HG03060 (cell line): ENCODE data around the gene LDB2.
"Not testable (repeated sequence)": the region's sequence is repeated elsewhere in the genome, so short reads cannot be mapped to it uniquely, and the experiment has no call there.

Experiments
- ATAC-seq: cut with Tn5 transposase; IDR thresholded peaks from one replicate; pipeline ENCODE4 v1.9.1; 2021; ENCODE audit warnings: low read depth, moderate number of reproducible peaks; ENCODE audit not compliant: unreplicated experiment

Gene LDB2

DNA sequence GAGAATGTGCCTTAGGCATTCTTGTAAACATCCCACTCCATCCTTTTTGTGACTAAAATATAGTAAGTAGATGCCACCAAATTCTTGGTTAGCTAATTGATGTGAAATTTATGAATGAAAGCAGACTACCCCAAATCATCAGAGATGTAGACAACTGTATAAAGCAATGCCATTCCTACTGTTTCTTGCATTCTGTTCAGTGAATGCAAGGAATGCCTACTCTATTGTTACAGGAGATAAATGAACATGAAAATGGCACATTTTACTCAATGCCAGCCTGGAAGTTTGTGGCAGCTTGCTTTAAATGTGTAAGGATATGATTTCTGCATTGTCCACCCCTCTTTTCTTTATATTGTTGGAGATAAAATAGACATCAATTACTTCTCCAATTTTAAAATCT is 317.9 kb downstream of the LDB2 start:
- ATAC-seq, result no peak

DNA sequence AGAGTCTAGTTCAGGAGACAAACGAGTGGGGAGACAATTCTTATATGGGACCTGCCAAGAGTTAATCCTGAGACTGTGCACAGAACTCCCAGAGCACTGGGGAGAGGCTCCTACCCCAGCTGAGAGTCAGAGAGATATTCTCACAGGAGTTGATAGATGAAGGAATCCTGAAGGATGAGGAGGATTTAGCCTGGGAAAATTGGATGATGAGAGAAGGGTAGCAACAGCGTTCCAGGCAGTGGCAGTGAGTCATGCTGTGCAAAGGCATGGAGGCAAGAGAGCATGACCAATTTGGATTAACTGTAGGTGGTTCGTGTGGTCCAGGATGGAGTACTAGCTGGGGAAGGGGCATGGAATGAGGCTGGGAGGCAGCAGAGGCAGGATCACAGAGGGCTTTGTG is 318.6 kb downstream of the LDB2 start:
- ATAC-seq, result no peak

DNA sequence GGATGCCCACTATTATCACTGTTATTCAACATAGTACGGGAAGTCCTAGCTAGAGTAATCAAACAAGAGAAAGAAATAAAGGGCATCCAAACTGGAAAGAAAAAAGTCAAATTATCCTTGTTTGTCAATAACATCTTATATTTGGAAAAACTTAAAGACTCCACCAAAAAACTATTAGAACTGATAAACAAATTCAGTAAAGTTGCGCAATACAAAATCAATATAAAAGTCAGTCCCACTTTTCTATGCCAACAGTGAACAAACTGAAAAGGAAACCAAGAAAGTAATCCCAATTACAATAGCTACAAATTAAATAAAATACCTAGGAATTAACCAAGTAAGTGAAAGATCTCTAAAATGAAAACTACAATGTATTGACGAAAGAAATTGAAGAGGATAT is 321.3 kb downstream of the LDB2 start:
- ATAC-seq, result no peak

DNA sequence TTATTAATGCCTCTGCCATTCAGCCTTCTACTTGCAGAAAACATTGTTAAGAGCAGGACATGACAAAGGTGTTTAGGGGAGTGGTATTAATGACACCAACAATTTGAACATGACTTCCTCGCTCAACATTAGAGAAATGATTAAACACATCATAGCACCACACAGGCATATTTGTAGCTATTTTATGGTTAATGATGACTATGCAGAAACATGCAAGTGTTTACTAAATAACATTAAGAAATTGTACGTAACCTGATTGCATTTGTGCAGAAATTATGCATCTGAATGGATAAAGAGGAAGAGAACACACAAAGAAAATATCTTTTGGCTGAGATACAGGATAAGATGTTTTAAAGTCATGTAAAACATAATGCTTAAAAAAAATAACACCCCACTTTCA is 323.5 kb downstream of the LDB2 start:
- ATAC-seq, result no peak

DNA sequence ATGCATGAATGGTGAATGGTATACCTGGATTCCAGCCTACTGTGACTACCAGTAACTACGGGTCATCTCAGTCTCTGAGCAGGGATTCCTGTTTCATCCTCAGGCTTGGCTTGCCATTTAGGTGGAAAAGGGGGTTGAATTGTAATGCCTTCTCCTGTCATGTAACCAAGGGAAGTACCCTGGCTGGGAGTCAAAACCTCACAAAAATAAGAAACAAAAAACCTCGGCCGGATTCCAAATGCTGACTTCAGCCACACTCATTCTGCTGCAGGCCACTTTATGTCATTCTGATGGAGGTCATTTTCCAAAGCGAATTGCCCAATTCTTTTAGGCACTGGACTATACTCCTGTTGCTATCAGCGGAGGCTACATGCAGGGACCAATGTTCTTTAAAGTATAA is 324.7 kb downstream of the LDB2 start:
- no peak for ATAC-seq

DNA sequence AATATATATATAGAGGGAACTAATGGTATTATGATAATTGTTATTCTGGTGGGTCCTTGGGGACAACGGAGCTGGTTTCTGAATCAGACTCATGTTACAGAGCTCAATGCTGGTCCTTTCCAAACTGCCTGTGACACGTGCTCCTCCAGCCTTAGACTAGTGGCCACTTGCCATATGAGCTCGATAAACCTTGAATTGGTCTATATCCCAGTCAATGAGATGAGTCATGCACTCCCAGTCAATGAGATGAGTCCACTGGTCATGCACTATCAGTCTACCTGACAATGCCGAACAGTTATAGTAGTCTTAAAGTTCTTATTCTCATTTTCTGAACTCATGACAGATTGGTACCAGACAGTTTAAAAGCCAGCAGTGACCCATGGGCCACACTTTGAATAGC is 325.2 kb downstream of the LDB2 start:
- ATAC-seq, result no peak

DNA sequence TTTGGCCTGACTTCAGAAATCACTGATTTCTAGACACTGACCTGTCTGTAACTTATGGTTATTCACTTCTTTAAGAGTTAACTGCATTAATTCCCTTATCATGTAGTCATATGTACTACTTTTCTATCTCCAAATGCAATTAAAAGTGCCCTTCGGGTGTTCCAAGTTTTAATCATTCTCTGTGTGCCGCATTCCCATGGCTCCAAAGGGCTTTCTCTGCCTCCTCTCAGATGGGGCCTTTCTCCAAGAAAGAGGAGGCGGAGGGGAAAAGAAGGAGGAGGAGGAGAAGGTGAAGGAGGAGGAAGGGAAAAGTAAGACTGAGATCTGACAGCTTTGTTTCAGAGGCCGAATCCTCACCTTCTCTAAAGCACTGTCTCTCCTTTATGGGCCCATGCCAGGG is 325.8 kb downstream of the LDB2 start:
- ATAC-seq, result no peak

DNA sequence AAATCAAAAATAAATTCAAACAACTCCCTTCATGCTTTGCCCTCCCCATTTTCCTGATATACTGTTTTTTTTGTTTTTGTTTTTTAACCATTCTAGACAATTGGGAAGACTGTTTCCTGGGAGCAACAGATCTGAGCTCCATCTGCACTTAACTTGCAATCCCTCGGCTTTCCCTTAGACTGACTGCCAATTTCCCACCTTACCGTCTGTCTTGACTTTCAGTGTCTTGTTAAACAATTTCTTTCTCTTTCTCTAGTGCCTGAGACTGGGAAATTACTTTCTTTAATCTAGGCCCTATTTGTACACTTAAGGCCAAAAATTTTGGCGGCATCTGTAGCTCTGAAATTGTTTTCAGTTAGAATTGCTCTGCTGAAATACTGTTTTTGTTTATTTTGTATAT is 326.3 kb downstream of the LDB2 start:
- ATAC-seq, result no peak

DNA sequence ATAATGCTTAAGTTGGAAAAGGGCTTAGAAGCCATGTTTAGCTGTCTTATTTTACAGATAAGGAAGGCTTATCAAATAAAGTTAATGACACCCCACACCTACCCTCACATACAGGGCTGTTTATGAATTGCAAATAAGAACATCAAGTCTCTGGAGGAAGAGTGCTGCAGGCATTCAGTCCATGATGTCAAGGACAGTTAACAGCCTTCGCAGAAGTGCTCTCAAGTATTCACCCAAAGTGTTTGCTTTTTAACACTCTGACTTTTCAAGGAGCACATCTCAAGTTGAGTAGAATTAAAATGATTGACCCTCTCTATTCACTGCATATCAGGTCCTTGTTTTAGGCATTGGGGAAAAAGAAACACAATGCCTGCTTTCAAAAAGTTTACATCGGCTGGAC is 328.7 kb downstream of the LDB2 start:
- no peak for ATAC-seq

DNA sequence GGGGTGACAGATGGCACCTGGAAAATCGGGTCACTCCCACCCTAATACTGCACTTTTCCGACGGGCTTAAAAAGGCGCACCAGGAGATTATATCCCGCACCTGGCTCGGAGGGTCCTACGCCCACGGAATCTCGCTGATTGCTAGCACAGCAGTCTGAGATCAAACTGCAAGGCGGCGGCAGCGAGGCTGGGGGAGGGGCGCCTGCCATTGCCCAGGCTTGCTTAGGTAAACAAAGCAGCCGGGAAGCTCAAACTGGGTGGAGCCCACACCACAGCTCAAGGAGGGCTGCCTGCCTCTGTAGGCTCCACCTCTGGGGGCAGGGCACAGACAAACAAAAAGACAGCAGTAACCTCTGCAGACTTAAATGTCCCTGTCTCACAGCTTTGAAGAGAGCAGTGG is 341.1 kb downstream of the LDB2 start:
- not testable (repeated sequence) for ATAC-seq

DNA sequence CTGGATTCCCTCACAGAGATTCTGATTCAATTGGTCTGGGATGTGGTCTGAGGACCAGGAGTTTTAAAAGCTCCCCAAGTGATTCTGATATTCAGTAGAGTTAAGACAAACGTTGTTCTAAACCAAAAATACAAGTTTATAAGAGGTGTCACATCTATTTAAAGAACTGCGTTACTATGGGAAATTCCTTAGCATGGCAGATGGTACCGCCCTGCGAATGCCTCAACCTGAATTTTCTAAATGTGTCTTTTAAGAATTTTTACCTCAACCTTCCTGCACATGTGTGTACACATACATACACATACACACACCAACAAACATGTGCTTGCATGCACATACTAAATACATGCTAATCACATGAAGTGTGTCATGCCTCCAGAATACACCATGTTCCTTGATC is 343.3 kb downstream of the LDB2 start:
- ATAC-seq, result no peak

DNA sequence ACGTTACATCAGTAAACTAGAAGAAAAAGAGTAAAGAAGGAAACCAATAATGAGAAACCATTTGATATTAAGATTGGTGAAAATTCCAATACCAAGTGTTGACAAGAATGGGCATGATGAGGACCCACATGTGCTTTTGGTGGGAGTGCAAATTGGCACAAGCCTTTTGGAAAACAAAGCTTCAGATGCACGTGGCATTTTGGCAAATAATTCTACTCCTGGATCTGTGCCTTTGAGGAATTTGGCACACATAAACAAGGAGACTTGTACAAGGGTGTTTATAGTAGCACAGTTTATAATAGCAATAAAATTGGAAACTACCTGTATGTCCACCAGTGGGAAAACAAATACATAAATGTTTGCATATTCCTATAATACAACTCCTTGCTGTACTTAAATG is 347.9 kb downstream of the LDB2 start:
- ATAC-seq, result no peak

DNA sequence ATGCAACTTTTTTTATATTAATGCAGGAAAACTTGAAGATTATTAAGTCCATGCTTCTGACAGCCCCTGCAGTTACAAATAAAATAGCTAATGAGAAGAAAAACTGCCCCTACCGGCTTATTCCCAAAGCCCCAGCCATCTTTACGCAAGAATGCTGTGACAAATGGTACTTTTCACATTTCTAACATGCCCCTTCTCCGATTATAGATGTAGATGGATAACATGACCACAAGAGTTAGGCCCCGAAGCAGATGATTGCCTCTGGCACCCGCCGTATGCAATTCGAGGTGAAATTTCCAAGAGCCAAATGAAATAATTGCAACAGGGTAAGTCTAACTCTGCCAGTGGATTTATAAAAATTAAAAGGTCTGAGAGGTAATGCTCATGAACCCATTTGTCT is 352.8 kb downstream of the LDB2 start:
- no peak for ATAC-seq

DNA sequence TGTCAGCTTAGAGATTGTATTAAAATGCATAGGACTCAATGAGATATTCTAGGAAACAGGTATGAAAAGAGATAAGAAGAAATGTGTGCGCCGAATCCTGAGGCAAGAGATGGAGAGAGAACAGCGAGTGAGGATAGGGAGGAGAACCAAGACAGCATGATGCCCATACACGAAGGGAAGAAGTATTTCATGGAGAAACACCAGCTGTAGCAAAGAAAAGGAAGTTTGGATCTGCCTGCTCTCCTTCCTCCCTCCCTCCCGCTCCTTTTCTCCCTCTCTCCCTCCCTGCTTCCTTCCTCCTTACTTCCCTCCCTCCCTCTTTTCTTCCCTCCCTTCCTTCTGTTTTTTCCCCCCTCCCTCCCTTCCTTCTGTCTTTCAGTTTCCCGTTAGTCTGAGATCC is 353.6 kb downstream of the LDB2 start:
- ATAC-seq, result no peak

DNA sequence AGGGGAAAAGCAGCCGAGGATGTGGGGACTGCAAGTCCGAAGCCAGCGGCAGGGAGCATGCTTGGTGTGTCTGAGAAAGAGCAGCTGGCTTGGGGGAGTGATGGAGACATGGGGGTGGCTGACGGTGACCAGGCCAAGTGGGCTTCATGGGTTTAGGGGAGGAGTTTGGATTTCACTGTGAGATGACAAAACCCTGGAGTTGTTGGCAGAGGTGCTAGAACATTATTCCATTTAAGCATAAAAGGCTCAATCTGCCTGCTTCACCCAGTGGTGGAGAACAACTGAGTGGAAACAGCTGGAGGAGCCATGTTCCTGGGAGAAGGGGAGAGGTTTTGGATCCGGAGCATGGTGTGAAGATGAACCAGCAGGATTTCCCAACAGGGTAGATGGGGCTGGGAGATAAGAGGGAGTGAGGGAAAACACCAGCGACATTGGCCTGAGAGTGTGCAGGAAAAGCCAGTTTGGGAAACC is 354.2 kb downstream of the LDB2 start:
- ATAC-seq, result no peak

DNA sequence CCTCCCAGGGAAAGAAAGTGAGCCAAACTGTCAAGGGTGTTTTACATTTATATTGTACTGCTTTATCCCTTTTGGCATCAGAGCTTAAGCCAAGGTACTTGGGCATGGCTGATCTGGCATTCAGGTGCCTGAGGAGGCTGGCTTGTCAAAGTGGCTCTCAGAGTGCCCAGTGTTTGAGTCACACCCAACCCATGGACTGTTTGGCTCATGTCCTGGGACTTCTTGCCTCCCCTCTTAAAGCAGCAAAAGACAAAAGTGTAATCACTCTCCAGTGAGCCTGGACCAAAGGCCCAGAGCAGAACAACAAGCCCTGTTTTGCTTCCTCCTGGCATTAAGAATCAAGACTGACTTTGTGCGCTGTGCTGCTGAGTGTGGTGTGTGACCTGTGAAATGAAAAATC is 360.5 kb downstream of the LDB2 start:
- ATAC-seq, result no peak

DNA sequence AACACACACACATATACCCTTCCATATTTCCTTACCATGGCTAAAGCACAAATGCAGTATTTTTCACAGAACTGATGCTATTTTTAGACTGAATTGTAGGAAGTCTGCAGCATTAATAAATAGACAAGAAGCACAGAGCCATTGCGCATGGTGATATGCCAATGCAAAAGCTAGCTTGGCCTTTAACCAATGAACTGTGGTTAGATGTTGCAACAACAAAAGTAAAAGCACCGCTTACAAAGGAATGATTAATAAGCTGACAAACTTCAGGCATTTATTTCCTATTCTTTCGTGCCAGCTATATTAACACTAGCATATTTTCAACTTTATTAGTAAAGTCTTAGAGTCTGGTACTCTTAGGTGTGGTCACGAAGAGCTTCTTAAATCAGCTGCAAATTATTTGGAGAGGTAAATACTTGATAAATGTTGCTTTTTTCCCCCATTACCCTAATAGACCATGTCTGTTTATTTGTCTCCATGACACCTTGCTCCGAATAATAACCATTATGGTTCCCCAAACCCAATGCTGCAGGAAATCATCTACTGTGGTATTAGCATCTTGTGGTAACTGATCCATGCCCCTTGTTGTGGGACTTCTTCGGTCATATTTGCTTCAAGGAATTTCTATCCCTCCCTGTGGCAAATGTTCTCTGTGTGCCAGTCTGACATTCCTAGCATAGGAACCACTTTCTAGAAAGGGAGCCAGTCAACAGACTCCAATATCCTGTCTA is 366.0 kb downstream of the LDB2 start:
- ATAC-seq, result no peak

DNA sequence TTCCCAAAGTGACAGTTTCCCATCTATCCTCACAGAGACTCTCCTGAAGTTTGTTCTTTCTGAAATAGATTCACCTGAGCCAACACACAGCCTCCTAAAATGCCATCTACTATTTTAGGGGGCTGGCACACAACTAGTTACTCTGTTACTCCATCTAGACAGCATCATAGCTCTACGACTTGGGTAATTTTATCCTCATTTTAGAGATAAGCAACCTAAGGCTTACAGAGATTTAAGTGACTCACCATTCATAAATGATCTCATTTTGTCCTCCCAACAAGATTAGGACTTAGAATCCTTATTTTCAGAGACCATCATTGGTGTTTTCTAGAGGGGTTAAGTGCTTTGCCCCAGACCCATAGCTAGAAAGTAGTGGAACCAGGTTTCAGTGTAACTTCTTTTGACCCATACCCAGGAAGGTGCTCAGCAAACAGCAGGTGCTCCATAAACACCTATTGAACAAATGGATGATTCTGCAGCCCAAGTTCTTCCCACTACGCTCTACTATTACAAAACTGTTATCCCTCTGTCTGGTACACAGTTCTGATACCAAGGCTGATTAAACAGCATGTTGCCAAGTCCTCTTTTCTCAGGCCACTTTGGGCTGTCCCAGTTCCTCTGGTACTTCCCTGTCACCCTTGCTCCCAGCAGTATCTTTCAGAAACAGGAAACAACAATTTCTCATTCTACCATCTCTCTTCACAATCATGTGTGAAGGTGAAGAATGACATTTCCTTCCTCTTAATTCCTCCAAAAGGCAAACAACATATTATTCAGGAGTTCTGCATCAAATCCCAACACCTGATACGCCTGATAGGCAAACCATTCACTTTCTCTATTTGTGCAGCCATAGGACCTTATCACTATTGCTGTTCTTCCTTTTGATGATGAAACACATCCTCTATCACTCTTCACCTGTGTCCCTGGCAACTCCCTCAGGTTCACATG is 367.5 kb downstream of the LDB2 start:
- no peak for ATAC-seq

DNA sequence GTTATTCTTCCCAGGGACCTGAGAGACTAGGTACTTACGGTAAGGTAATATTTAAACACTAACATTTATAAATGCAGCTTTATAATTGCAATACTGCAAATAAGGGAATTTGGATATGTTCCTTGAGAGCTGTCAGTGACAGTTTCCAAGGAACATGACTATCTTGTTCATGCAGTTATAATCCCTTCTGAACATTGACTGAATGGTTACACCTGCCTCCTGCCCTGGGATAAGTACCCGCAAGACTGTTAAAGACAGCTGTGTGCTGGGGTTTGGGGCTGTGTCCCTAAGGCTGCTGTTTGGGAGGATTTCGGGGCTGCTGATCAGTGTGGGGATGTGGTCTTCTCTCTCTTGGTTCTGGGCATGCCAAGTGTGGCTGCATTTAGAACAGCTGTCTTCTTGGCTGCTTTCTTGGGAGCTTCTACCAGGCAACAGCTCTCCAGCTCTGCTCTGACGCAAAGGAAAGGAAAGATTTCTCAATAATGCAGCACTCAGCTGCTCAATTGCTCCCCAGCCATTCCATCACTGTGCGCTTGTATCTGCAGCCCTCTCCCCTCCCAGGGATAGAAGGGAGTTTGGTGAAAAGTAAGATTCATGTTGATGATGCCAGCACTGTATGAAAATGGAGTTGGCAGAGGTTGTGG is 373.4 kb downstream of the LDB2 start:
- ATAC-seq, result no peak

DNA sequence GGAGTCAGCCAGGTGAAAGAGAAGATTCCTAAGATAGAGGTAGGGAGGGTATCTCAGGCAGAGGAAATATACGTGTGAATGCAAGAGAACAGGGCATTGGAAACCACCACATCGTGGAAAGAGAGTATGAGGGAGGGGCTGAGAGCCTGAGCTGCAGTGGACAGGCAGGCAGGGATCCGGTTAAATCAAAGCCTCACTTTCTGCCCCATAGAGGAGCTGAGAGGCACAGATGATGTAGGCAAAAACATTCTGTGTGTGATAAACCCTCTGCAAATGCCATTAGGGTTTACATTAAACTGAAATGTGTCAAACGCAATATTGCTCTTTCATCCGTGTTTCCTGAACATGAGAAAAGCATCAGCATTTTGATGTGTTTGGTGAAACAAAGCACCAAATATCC is 374.0 kb downstream of the LDB2 start:
- no peak for ATAC-seq

DNA sequence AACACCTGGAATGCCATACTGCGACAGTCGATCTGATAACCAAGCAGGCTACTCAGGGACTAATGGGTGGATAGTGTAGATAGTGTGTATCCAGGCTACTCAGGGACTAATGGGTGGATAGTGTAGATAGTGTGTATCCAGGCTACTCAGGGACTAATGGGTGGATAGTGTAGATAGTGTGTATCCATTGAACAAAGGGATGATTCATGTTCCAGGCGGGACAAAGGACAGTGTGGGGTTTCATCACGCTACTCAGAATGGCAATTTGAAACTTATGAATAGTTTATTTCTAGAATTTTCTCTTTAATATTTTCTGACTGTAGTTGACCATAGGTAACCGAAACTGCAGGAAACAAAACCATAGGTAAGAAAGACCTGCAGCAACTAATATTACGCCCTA is 374.9 kb downstream of the LDB2 start:
- ATAC-seq, result not testable (repeated sequence)
